Measurements from ENCODE around the gene SUCLG1. TPM values are rescaled to one million over a fixed set of nuclear protein-coding genes. Genes with fewer than 3 reads are reported as not detected.

SUCLG1 gene
- total and polyA plus RNA-seq, 2 of the 4 experiments (the other 2 are of a cell fraction) = 50.5 to 52.7 TPM

GRCh38 chr2:84417453-84418145 is 41.5 kb downstream of the SUCLG1 start:
- POLR2A ChIA-PET (ENCODE audit: unreplicated experiment) = no interaction called here
- H3K27ac ChIP-seq (ENCODE audit: insufficient read depth, low read length) = no peak overlapping the region
- BruUV-seq (replicated peaks) = no TSS peak
- no peaks in the 10 kb centered on the region for H3K9me3 ChIP-seq (ENCODE audit: control insufficient read depth, insufficient read depth, low read length)
- no peak for TF ChIP-seq RAD21 (IDR thresholded peaks at IDR 0.05; ENCODE audit: low read length)
- no peak for TF ChIP-seq SMC3 (IDR thresholded peaks at IDR 0.05; ENCODE audit: low read depth, low read length)
- H2BK120ac ChIP-seq (ENCODE audit: low read depth, low read length) = no peak overlapping the region
- intact Hi-C loops (cut with micrococcal nuclease) (no loop called here), dilution Hi-C loops (cut with HindIII; ENCODE audit: low sequenced_read_pairs, unreplicated experiment) (no loop called here), in situ Hi-C loops (cut with MboI; ENCODE audit: low sequenced_read_pairs) (no loop called here)
- no peak overlapping the region for H2AK9ac ChIP-seq (replicated peaks; ENCODE audit: low read depth, low read length, poor library complexity)
- no peaks in the 10 kb centered on the region for H3K79me1 ChIP-seq (ENCODE audit: low read depth in 1 of 2, low read length in 2 of 2)
- H2BK5ac ChIP-seq (ENCODE audit: low read depth, low read length, poor library complexity, severe bottlenecking) = no peak overlapping the region
- CTCF ChIA-PET = no interaction called here
- H3K36me3 ChIP-seq (ENCODE audit: control insufficient read depth, insufficient read depth, low read length) = no peaks in the 10 kb centered on the region; the same call in 1 of the 2 replicates
- H4K5ac ChIP-seq (ENCODE audit: low read depth, low read length) = no peak overlapping the region
- H3K9ac ChIP-seq (ENCODE audit: low read depth, low read length) = no peak overlapping the region
- H4K8ac ChIP-seq (ENCODE audit: low read depth in 2 of 2, low read length in 2 of 2) = no peak overlapping the region
- no peak overlapping the region for H3K4ac ChIP-seq (ENCODE audit: low read depth, low read length)
- no peak overlapping the region for H2BK20ac ChIP-seq (ENCODE audit: low read depth, low read length)
- no peak overlapping the region for H3K56ac ChIP-seq (ENCODE audit: extremely low read depth, insufficient read depth, low read length)
- no peaks in the 10 kb centered on the region for H3K4me1 ChIP-seq (ENCODE audit: control insufficient read depth, insufficient read depth, low read length)
- no peak overlapping the region for H2AFZ ChIP-seq (replicated peaks; ENCODE audit: low read length, poor library complexity)
- peak; percentile 19 for DNase-seq
- no peak; the same call in 1 of the 2 replicates for ATAC-seq (ENCODE audit: low read depth)
- H2AK5ac ChIP-seq (ENCODE audit: low read depth, low read length) = no peak overlapping the region
- peaks cover 6% of the 10 kb centered on the region for H3K9me1 ChIP-seq (ENCODE audit: insufficient read depth, low read length)
- no peak overlapping the region for H3K18ac ChIP-seq (ENCODE audit: low read depth, low read length)
- WGBS, 2 experiments (ENCODE audit: extremely low coverage in 2 of 2, insufficient read length in 1 of 2) = 90% methylated on average over 2 of the region's 4 CpGs; no CpG with 5 or more reads in 1 of the 2 experiments
- no peak overlapping the region for H3K4me2 ChIP-seq (ENCODE audit: low read depth, low read length)
- no peak overlapping the region for H3K4me3 ChIP-seq (ENCODE audit: insufficient read depth, low read depth, low read length)
- H2BK15ac ChIP-seq (ENCODE audit: low read depth, low read length) = no peak overlapping the region
- H4K91ac ChIP-seq (ENCODE audit: insufficient read depth, low read depth, low read length) = no peak overlapping the region
- no peaks in the 10 kb centered on the region for H4K20me1 ChIP-seq (ENCODE audit: insufficient read depth, low read length)
- no peak overlapping the region for H3K23ac ChIP-seq (ENCODE audit: low read depth, low read length)
- H3K14ac ChIP-seq (replicated peaks; ENCODE audit: low read depth, low read length) = no peak overlapping the region
- H3K27me3 ChIP-seq (ENCODE audit: control insufficient read depth, insufficient read depth, low read length) = peaks cover 2% of the 10 kb centered on the region; the same call in 1 of the 2 replicates

Measured in IMR-90 (cell line).